HG03280 (cell line): Measurements from ENCODE around the gene CCDC148.

Source experiments
- ATAC-seq: cut with Tn5 transposase; IDR thresholded peaks from one replicate; pipeline ENCODE4 v1.9.1; 2021; ENCODE audit warnings: mild to moderate bottlenecking, moderate library complexity; ENCODE audit not compliant: unreplicated experiment

CCDC148 gene

GRCh38 chr2:158221063-158222020 lies 235.2 kb downstream of the CCDC148 start:
- ATAC-seq = no peak

DNA sequence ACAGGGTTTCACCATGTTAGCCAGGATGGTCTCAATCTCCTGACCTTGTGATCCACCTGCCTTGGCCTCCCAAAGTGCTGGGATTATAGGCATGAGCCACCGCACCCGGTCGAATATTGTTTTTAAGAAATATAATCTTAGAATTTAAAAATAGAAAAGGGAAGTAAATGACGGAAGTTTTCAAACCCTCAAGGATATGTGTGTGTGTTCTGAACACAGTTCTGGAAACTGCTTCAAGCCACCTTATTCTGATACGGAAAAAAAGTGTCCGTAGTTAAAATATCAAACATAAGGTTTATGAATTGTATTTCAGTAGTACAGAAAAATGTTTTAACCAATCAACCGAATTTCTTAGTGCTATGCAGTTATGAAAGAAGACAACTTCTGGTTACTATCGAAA lies 239.0 kb downstream of the CCDC148 start:
- no peak for ATAC-seq

- peak; percentile 94 for ATAC-seq
These were observed 242.1 kb downstream of the CCDC148 start for GRCh38 chr2:158214431-158214830.

- ATAC-seq = no peak
These were observed 242.8 kb downstream of the CCDC148 start for GRCh38 chr2:158213773-158214172.

- ATAC-seq = no peak
These were observed 244.3 kb downstream of the CCDC148 start for GRCh38 chr2:158212301-158212700.

GRCh38 chr2:158211502-158211901 lies 245.1 kb downstream of the CCDC148 start:
- ATAC-seq = no peak

DNA sequence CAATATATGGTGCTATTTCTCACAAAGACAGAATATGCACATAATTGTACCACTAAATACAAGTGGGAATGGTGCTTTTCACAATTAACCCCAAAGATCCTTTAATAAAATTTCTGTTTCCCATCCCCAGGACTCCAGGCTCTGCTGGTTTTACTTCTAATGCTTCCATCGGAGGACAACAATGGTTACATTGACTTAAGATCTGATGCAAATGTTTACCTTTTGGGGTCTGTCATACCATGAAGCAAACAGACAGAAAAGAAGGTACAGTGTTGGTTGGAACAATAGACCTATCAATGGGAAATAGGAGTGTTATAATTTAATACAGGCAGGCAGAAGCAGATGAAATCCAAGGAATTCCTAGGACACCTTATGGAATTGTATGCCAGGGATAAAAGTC lies 249.2 kb downstream of the CCDC148 start:
- ATAC-seq = no peak

DNA sequence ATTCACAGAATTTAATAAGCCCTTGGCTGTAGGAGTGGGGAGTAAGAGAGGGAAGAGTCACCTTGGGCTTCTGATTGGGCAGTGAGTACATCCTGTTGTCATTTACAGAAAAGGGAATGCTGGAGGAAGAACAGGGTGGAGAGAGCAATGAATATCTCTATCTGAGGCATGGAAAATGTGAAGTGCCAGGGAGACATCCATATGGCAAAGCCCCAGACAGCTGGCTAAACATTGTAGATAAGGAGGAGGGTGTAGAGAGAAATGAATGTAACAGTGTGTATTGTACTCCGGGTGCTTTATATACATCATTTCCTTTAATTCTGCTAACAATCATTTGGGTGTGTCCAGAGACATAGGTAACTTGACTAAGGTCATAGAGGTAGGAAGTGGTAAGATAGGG lies 251.3 kb downstream of the CCDC148 start:
- no peak for ATAC-seq

DNA sequence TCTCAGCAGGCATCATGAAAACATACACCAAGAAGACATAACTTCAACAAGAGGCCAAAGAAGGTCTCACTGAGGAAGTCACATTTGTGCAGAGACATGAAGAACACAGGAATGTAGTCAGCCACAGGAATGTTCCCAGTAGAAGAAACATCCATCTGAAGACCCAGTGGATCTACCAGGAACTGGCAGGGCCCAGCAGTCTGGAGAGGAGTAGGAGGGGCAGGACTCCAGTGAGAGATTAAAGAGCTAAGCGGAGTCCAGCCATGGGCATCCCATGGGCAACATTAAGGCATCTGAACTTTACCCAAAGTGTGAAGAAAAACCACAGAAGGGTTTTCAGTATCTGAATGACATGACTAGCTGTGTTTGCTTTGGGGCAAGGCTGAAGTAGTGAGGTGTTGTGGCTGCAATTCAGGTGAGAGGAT lies 251.8 kb downstream of the CCDC148 start:
- ATAC-seq = no peak

DNA sequence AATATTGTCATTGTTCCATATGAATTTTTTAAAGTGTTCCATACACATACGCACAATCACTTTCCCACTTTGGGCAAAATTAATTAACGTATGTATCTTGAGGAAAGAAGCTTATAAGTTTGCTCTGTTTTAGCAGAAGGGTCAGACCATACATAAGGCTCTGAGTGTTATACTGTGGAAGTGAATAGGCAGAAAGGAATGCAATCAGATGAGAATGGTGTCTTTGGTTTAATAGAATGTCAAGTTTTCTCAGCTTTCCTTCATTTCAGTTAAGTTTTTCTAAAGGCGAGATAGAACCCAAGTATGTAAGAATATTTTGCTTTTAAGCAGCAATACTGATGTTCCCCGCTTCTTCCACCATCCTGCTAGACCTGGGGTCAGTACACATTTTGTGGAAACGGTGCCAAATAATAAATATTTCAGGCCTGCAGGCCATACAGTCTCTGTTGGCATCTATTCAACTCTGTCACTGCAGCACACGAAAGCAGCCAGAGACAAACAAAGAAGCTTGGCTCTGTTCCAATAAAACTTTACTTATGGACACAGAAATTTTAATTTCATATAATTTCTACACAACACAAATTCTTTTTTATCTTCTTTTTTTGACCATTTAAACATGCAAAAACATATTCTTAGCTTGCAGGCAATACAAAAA lies 254.3 kb downstream of the CCDC148 start:
- no peak for ATAC-seq

- ATAC-seq = no peak
These were observed 256.5 kb downstream of the CCDC148 start for GRCh38 chr2:158199928-158200650.

GRCh38 chr2:158197940-158198339 lies 258.6 kb downstream of the CCDC148 start:
- no peak for ATAC-seq

- ATAC-seq = no peak
These were observed 262.3 kb downstream of the CCDC148 start for GRCh38 chr2:158194229-158194628.

DNA sequence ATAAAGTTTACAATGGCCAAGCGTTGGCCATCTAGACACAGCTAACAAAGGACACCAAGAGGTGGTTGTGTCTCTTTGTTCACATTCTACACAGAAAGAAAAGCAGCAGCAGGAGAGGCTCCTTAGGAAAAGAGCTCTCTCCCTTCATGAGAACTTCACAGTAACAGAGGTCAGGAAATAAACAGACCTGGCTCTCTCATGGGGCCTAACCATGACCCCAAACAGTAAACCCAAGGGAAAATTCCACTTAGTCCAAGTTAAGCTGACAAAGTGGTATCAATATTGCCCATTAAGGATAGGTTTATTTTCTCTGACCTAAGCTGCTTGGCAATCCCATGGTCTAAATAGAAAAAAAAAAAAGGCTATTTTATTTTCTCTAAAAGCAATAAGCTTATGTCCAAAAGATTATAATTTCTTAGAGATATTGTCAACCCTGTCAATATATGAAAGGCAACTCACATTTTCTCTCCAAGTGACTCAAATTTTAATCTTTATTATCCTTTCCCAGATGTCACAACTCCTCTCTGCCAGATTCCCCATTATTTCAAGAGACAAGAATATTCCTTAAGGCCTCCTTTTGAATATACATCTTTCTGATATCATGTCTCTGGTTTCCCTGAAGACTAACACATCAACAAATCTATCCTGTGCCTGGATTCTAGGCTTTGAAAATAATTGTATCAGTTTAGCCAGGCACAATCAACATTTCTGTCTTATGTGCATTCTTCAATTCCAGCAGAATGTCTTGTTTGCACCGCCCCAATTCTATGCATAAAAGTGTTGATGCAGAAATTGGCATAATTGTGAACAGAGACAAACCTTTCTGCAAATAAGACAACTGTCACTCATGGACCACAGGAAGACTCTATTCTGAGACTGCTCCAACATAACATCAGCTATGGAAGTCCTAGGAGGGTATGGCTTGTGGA lies 263.8 kb downstream of the CCDC148 start:
- no peak for ATAC-seq

DNA sequence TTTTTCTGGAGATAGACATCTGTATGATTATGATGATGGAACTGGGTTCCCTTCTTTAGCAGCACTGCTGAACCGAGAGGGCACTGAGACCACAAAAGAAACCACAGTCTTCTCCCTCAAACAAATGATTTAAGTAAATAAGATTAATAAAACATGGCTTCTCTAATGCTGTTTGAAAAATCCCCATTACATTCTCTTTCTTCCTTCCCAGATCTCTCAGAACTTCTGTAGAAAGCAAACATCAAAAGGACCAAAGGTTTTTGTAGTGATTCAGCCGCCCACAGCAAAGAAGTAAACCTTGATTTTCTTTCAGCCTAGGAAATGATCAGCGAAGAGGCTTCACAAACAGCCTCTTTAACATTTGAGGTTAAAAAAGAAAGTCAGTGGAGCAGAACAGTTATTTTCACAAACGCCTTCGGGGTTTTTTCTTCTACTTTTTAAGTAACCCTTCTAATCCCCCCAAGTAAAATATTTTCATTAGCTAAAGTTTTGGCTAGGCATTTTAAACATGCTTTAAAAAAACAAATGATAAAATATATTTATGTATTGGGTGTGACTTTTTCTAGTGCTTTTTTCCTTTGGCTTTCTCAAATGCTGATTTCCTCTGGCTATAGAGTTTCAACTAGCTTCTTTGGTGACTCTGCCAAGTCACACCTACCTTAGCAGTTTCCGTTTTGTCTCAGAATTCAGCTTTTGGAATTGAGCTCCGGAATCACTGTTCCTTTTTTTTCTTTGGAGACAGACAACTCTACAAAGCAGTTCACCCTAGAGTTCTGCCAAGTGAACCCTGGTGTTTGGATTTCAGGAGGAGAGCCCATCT lies 265.3 kb downstream of the CCDC148 start:
- ATAC-seq = peak; percentile 72

DNA sequence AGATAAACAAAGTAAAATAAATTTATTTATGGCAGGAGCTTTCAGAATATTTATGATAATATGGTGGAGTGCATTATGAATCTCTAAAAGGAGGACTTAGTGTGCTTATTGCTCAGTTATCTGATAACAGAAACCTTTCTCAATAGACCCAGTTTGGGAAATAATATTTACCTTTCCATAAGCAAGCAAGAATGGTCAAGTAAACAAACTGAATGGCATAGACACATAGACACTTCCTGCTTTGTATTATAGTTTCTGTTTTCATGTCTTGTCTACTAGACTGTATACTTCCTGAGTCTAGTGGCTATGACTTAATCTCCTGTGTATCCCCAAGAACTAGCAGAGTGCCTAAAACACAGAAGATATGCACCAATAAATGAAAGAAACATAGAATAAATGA lies 267.0 kb downstream of the CCDC148 start:
- ATAC-seq = peak; percentile 67

DNA sequence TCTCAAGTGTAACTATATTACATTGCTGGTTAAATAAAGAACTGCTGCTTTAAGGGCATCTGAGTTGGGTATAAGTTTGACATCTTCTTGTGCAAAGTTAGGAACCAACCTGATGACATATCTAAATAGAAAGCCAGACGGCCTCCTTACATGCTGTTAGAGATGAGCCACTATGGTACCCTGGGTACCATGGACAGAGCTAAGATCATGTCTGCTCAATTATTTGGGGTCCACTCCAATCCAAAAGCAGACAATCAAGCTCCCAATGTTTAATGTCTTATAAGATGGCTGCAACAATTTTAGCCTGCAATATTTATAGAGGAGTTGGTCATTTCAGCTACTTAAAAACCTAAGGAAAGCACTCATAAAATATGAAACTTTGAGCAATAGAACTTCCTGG lies 268.6 kb downstream of the CCDC148 start:
- no peak for ATAC-seq

DNA sequence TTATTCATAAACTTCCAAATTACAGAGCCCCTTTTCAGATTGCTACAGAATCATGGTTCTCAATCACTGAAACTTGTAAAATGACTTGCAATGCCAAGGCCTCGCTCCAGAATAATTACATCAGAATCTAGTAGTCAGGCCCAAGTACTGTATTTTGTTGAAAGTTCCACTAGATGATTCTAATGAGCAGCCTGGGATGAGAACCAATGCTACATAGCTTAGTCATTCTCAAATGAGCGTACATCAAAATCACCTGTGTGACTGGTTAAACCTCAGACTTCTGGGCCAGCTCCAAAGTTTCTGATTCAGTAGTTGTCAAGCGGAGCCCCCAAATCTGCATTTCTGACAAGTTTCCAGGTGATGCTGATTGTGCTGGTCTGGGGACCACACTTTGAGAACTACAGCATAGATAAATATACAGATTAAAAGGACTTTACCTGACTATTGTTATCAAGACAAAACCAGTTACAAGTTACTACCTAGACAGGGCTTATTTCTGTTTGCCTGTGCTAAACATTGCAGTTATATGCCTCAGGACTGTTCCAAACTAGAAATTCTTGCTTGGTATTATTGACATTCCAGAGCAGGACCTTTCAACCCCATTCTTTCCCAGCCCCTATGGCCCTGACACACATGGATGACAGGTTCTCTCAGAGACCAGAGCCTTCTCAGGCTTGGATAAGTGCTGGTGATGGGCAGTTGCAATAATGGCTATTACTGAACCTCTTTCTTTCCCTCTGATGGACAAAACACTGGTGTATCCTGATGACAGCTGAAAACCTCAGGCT lies 271.8 kb downstream of the CCDC148 start:
- no peak for ATAC-seq

DNA sequence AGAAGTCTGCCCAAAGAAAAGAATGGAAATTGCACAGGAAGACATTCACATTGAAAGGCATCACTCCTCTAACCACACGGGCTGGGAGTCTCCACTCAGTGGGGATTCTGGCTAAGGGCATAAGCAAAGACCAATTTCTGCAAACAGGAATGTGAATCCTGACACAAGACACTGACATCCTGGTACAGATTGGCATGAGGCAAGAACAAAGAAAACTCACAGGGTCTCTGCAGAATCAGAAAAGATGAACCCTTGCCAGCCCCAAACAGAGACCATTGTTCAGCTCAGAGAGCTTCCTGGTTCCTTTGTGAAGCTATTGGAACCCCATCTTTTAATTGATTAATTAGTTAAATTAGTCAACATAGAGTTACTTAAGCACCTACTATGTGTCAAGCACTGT lies 272.6 kb downstream of the CCDC148 start:
- ATAC-seq = no peak
